Stomach (tissue), 4 donors: ENCODE measurements around the gene SLC16A10.

Source experiments
- EP300 ChIP-seq: sonication (generic); formaldehyde crosslinking; IDR thresholded peaks from one replicate; pipeline ENCODE4 v1.6.1; 2017; ENCODE audit warnings: antibody characterized with exemption
- POLR2A ChIP-seq, 4 donors: fragments of 450-650 bp; IDR thresholded peaks; one replicate each; pipeline ENCODE4 v1.6.1; 2016; ENCODE audit warnings: antibody characterized with exemption in 4 of 4, control low read depth in 2 of 4, mild to moderate bottlenecking in 1 of 4, moderate library complexity in 1 of 4
- POLR2AphosphoS5 ChIP-seq, 3 donors: sonication (generic); formaldehyde crosslinking; IDR thresholded peaks; one replicate each; pipeline ENCODE4 v1.6.1; 2016; ENCODE audit warnings: antibody characterized with exemption in 3 of 3
- TF ChIP-seq, protein P1 (sequence below), 7 experiments: fragments of 450-650 bp in 4 of 7; fragments of 200-600 bp in 3 of 7; sonication (generic) in 3 of 7; IDR thresholded peaks; one replicate each; pipeline ENCODE4 v1.5.1; 2016 to 2019; ENCODE audit warnings: antibody characterized with exemption in 7 of 7, control low read depth in 2 of 7, mild to moderate bottlenecking in 1 of 7

GRCh38 chr6:111276736-111277135, 189.4 kb downstream of the SLC16A10 start:
- TF ChIP-seq, protein P1, sequence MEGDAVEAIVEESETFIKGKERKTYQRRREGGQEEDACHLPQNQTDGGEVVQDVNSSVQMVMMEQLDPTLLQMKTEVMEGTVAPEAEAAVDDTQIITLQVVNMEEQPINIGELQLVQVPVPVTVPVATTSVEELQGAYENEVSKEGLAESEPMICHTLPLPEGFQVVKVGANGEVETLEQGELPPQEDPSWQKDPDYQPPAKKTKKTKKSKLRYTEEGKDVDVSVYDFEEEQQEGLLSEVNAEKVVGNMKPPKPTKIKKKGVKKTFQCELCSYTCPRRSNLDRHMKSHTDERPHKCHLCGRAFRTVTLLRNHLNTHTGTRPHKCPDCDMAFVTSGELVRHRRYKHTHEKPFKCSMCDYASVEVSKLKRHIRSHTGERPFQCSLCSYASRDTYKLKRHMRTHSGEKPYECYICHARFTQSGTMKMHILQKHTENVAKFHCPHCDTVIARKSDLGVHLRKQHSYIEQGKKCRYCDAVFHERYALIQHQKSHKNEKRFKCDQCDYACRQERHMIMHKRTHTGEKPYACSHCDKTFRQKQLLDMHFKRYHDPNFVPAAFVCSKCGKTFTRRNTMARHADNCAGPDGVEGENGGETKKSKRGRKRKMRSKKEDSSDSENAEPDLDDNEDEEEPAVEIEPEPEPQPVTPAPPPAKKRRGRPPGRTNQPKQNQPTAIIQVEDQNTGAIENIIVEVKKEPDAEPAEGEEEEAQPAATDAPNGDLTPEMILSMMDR (IDR thresholded peaks at IDR 0.05) = no peak
- TF ChIP-seq POLR2A (IDR thresholded peaks at IDR 0.05) = no peak
- TF ChIP-seq POLR2AphosphoS5 (IDR thresholded peaks at IDR 0.05) = no peak
- TF ChIP-seq EP300 = no peak
